H9 (cell line): ENCODE measurements around the gene NTRK3. TPM values are rescaled to one million over a fixed set of nuclear protein-coding genes. Genes with fewer than 3 reads are reported as not detected.

Experiments used
- DNase-seq: peaks from one replicate; pipeline ENCODE4 v3.0.0-alpha.2; 2017
- H2AFZ ChIP-seq: one replicate; pipeline ENCODE4 v1.6.1; 2013; ENCODE audit warnings: mild to moderate bottlenecking, low read length, control low read depth, moderate library complexity
- H2AK5ac ChIP-seq: 2 replicates; pipeline ENCODE4 v1.6.1; 2013; ENCODE audit warnings: low read length, control low read depth, mixed read lengths; ENCODE audit not compliant: insufficient read length
- H2BK120ac ChIP-seq: one replicate; pipeline ENCODE4 v1.6.1; 2013; ENCODE audit warnings: low read depth, mild to moderate bottlenecking, low read length, control low read depth, inconsistent platforms; ENCODE audit not compliant: poor library complexity, severe bottlenecking
- H2BK12ac ChIP-seq: 2 replicates; pipeline ENCODE4 v1.6.1; 2013; ENCODE audit warnings: low read length, control low read depth, mixed read lengths, low read depth; ENCODE audit not compliant: insufficient read length
- H2BK15ac ChIP-seq: 2 replicates; pipeline ENCODE4 v1.6.1; 2013; ENCODE audit warnings: low read depth, low read length, control low read depth
- H2BK20ac ChIP-seq: one replicate; pipeline ENCODE4 v1.6.1; 2013; ENCODE audit warnings: low read depth, mild to moderate bottlenecking, low read length, control low read depth, inconsistent platforms; ENCODE audit not compliant: poor library complexity, severe bottlenecking
- H2BK5ac ChIP-seq: 2 replicates; pipeline ENCODE4 v1.6.1; 2013; ENCODE audit warnings: low read length, control low read depth, mixed read lengths; ENCODE audit not compliant: insufficient read length
- H3K14ac ChIP-seq: 2 replicates; pipeline ENCODE4 v1.6.1; 2013; ENCODE audit warnings: low read length, control low read depth; ENCODE audit not compliant: insufficient read depth
- H3K18ac ChIP-seq: 2 replicates; pipeline ENCODE4 v1.6.1; 2013; ENCODE audit warnings: low read depth, mild to moderate bottlenecking, mixed read lengths, low read length, control low read depth; ENCODE audit not compliant: insufficient read length
- H3K23ac ChIP-seq: 2 replicates; pipeline ENCODE4 v1.6.1; 2013; ENCODE audit warnings: low read length, control low read depth, mixed read lengths, low read depth; ENCODE audit not compliant: insufficient read length
- H3K23me2 ChIP-seq: 2 replicates; pipeline ENCODE4 v1.6.1; 2013; ENCODE audit warnings: low read depth, mild to moderate bottlenecking, mixed read lengths, low read length, control low read depth; ENCODE audit not compliant: insufficient read length, poor library complexity, severe bottlenecking
- H3K27ac ChIP-seq: 2 replicates; pipeline ENCODE4 v1.5.1; 2013; ENCODE audit warnings: low read length, control low read depth, mixed read lengths, low read depth; ENCODE audit not compliant: insufficient read length
- H3K27me3 ChIP-seq: 2 replicates; pipeline ENCODE4 v1.6.1; 2013; ENCODE audit warnings: low read length, control low read depth, inconsistent platforms; ENCODE audit not compliant: insufficient read depth
- H3K4ac ChIP-seq: 2 replicates; pipeline ENCODE4 v1.6.1; 2013; ENCODE audit warnings: low read depth, mild to moderate bottlenecking, control low read depth, inconsistent platforms, low read length, moderate library complexity
- H3K4me1 ChIP-seq: 2 replicates; pipeline ENCODE4 v1.6.1; 2013; ENCODE audit warnings: low read length, control low read depth, inconsistent platforms; ENCODE audit not compliant: insufficient read depth
- H3K4me2 ChIP-seq: 2 replicates; pipeline ENCODE4 v1.6.1; 2013; ENCODE audit warnings: low read length, control low read depth, mixed read lengths; ENCODE audit not compliant: insufficient read length, insufficient read depth
- H3K56ac ChIP-seq: 2 replicates; pipeline ENCODE4 v1.6.1; 2013; ENCODE audit warnings: low read depth, mild to moderate bottlenecking, mixed read lengths, low read length, control low read depth; ENCODE audit not compliant: insufficient read length
- H3K79me1 ChIP-seq: 2 replicates; pipeline ENCODE4 v1.6.1; 2013; ENCODE audit warnings: low read depth, mild to moderate bottlenecking, moderate library complexity, low read length, control low read depth, inconsistent platforms; ENCODE audit not compliant: insufficient read depth, poor library complexity, severe bottlenecking
- H3K79me2 ChIP-seq: 2 replicates; pipeline ENCODE4 v1.6.1; 2013; ENCODE audit warnings: low read length, control low read depth, inconsistent platforms; ENCODE audit not compliant: insufficient read depth
- H3K9ac ChIP-seq: 2 replicates; pipeline ENCODE4 v1.6.1; 2013; ENCODE audit warnings: low read length, control low read depth, mixed read lengths; ENCODE audit not compliant: insufficient read length; ENCODE audit errors: extremely low read depth
- H3K9me3 ChIP-seq: one replicate; pipeline ENCODE4 v1.6.1; 2013; ENCODE audit warnings: low read depth, low read length, inconsistent platforms; ENCODE audit not compliant: control insufficient read depth
- H3T11ph ChIP-seq: one replicate; pipeline ENCODE4 v1.6.1; 2013; ENCODE audit warnings: mild to moderate bottlenecking, low read length, control low read depth, inconsistent platforms
- H4K20me1 ChIP-seq: one replicate; pipeline ENCODE4 v1.6.1; 2013; ENCODE audit not compliant: control insufficient read depth, insufficient read length, insufficient read depth
- H4K5ac ChIP-seq: 2 replicates; pipeline ENCODE4 v1.6.1; 2013; ENCODE audit warnings: low read depth, mild to moderate bottlenecking, mixed read lengths, low read length, control low read depth; ENCODE audit not compliant: insufficient read length
- H4K8ac ChIP-seq: replicated peaks from 2 replicates; pipeline ENCODE4 v1.6.1; 2013; ENCODE audit warnings: low read length, control low read depth, mixed read lengths, low read depth; ENCODE audit not compliant: insufficient read length
- H4K91ac ChIP-seq: 2 replicates; pipeline ENCODE4 v1.6.1; 2013; ENCODE audit warnings: low read depth, mild to moderate bottlenecking, moderate library complexity, mixed read lengths, low read length, control low read depth; ENCODE audit not compliant: insufficient read length
- H3K27ac Mint-ChIP-seq, 3 experiments: 2 replicates in 2 of 3; 3 replicates in 1 of 3; pipeline ENCODE4 v1.8.0; 2020 to 2021; ENCODE audit warnings: mixed read lengths in 3 of 3, mild to moderate bottlenecking in 1 of 3, moderate library complexity in 1 of 3
- H3K27me3 Mint-ChIP-seq: 2 replicates; pipeline ENCODE4 v1.8.0; 2021; ENCODE audit warnings: low read depth, mild to moderate bottlenecking, moderate library complexity, mixed read lengths
- H3K36me3 Mint-ChIP-seq, 3 experiments: 2 replicates in 2 of 3; 3 replicates in 1 of 3; pipeline ENCODE4 v1.8.0; 2020 to 2021; ENCODE audit warnings: low read depth in 3 of 3, mixed read lengths in 3 of 3; ENCODE audit not compliant: insufficient read depth in 1 of 3
- H3K4me1 Mint-ChIP-seq, 2 experiments: 2 replicates each; pipeline ENCODE4 v1.8.0; 2020; ENCODE audit warnings: mixed read lengths in 2 of 2
- H3K4me3 Mint-ChIP-seq, 2 experiments: 2 replicates in 1 of 2; 3 replicates in 1 of 2; pipeline ENCODE4 v1.8.0; 2020 to 2021; ENCODE audit warnings: mild to moderate bottlenecking in 2 of 2, mixed read lengths in 2 of 2, moderate library complexity in 1 of 2
- H3K9me3 Mint-ChIP-seq, 2 experiments: 2 replicates in 1 of 2; 3 replicates in 1 of 2; pipeline ENCODE4 v1.8.0; 2020; ENCODE audit warnings: mild to moderate bottlenecking in 2 of 2, mixed read lengths in 2 of 2, moderate library complexity in 1 of 2
- whole genome bisulfite sequencing: extraction: QIAGEN DNeasy Blood & Tissue Kit; methylation state at CpG from one replicate; pipeline ENCODE4 v1.1.7; 2013; ENCODE audit warnings: missing lambda C conversion rate, low lambda C conversion rate, mixed read lengths; ENCODE audit not compliant: insufficient read length; ENCODE audit errors: extremely low coverage; 5-methylcytosine and 5-hydroxymethylcytosine counted together
- total RNA-seq: library from RNA; stranded (reverse); gene quantifications from 2 replicates; pipeline ENCODE4 v1.2.1, GENCODE V29; 2021
- TF ChIP-seq, protein P1 (sequence below): fragments of 200-600 bp; sonication (generic); conservative IDR thresholded peaks from 3 replicates; pipeline ENCODE4 v1.8.0; 2021; ENCODE audit warnings: antibody characterized with exemption, mild to moderate bottlenecking

The NTRK3 gene
- total RNA-seq, 1 experiment from 2014 or later, result 2.5 TPM

DNA sequence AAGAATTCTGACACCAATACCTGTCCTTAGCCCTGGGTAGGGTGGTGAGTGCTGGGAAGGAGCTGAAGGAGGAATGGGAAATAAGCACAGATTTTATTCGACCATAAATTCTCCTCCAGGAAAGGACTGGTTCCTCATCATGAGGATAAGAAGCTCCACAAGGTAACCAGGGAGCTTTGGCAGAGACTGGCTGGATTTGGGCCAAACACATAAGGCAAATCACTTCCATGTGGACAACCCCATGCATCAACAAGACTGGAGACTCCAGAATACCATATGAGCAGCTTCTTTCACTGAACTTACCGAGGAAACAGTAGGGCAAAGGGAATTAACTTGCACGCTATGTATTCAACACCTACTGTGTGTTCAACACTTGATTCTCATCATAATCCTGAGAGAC, 312.5 kb downstream of the NTRK3 start:
- Histone ChIP-seq H4K8ac (no peak overlapping the region), H3K18ac (no peak overlapping the region), H2AK5ac (no peak overlapping the region), H3K4ac (no peak overlapping the region), H3K27me3 (no peaks in the 10 kb centered on the region), H3K56ac (no peak overlapping the region), H3K4me2 (no peak overlapping the region), H4K91ac (no peak overlapping the region), H3K14ac (no peak overlapping the region), H2BK12ac (no peak overlapping the region), H2BK5ac (no peak overlapping the region), H3K23ac (no peak overlapping the region), H2BK120ac (no peak overlapping the region), H3K79me1 (no peaks in the 10 kb centered on the region), H2BK20ac (no peak overlapping the region), H4K5ac (no peak overlapping the region), H3K79me2 (no peaks in the 10 kb centered on the region), H2AFZ (no peak overlapping the region), H4K20me1 (no peaks in the 10 kb centered on the region), H3K23me2 (no peaks in the 10 kb centered on the region), H3K4me1 (no peaks in the 10 kb centered on the region), H3K27ac (no peak overlapping the region), H3K9ac (no peak overlapping the region), H3K9me3 (no peaks in the 10 kb centered on the region), H3T11ph (no peak overlapping the region), H2BK15ac (no peak overlapping the region)
- Mint-ChIP-seq H3K9me3 (no peaks in the 10 kb centered on the region; a peak in 1 of 5 replicates), H3K27ac (no peak overlapping the region), H3K27me3 (peaks cover 3% of the 10 kb centered on the region), H3K4me3 (no peak overlapping the region), H3K4me1 (peaks cover 0 to 3% of the 10 kb centered on the region in 2 experiments; a peak in 3 of 4 replicates), H3K36me3 (no peaks in the 10 kb centered on the region)
- no peak for DNase-seq
- WGBS, result no CpG with 5 or more reads among the region's 3 CpGs
- TF ChIP-seq, protein P1, sequence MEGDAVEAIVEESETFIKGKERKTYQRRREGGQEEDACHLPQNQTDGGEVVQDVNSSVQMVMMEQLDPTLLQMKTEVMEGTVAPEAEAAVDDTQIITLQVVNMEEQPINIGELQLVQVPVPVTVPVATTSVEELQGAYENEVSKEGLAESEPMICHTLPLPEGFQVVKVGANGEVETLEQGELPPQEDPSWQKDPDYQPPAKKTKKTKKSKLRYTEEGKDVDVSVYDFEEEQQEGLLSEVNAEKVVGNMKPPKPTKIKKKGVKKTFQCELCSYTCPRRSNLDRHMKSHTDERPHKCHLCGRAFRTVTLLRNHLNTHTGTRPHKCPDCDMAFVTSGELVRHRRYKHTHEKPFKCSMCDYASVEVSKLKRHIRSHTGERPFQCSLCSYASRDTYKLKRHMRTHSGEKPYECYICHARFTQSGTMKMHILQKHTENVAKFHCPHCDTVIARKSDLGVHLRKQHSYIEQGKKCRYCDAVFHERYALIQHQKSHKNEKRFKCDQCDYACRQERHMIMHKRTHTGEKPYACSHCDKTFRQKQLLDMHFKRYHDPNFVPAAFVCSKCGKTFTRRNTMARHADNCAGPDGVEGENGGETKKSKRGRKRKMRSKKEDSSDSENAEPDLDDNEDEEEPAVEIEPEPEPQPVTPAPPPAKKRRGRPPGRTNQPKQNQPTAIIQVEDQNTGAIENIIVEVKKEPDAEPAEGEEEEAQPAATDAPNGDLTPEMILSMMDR, result no peak
